Cardiac muscle cell (in vitro differentiated cells and primary cell): ENCODE data around the gene CEACAM19. TPM values are rescaled to one million over a fixed set of nuclear protein-coding genes. Genes with fewer than 3 reads are reported as not detected.
A peak's percentile ranks its signal among the peaks of the same experiment; 100 is the strongest.

ENCODE experiments used
- DNase-seq, 2 donors: peaks; one replicate each; pipeline versions ENCODE4 v3.0.0 to v3.0.0-alpha.2; 2010 to 2017; ENCODE audit warnings: low read depth in 1 of 2, low spot score in 1 of 2
- H3K27ac ChIP-seq: fragments of 200-600 bp; sonication (generic); 2 replicates; pipeline ENCODE4 v1.5.1; 2016
- H3K27me3 ChIP-seq: fragments of 200-600 bp; sonication (generic); 2 replicates; pipeline ENCODE4 v1.6.0; 2016; ENCODE audit warnings: control low read depth
- H3K36me3 ChIP-seq: fragments of 200-600 bp; sonication (generic); 2 replicates; pipeline ENCODE4 v1.5.1; 2016; ENCODE audit warnings: control low read depth
- H3K4me1 ChIP-seq: fragments of 200-600 bp; sonication (generic); 2 replicates; pipeline ENCODE4 v1.8.1; 2017; ENCODE audit warnings: low read depth, mild to moderate bottlenecking, mixed run types
- H3K4me3 ChIP-seq: fragments of 200-600 bp; sonication (generic); 2 replicates; pipeline ENCODE4 v1.5.1; 2016; ENCODE audit warnings: mild to moderate bottlenecking
- H3K9me3 ChIP-seq: fragments of 200-600 bp; sonication (generic); 2 replicates; pipeline ENCODE4 v1.5.1; 2017; ENCODE audit warnings: low read depth, mild to moderate bottlenecking, control low read depth
- polyA plus RNA-seq: library from polyadenylated mRNA; unstranded; fragments of >200 nt; fragmentation: Nextera tagmentation; extraction: Ambion mirVana; gene quantifications from 2 replicates; pipeline ENCODE4 v1.2.1, GENCODE V29; 2016
- total RNA-seq: library from RNA; depleted of rRNA; stranded (reverse); fragments of >200 nt; gene quantifications from 2 replicates; pipeline ENCODE4 v1.2.3, GENCODE V29; 2016
- TF ChIP-seq, protein P1 (sequence below): IDR thresholded peaks from 2 replicates; pipeline ENCODE4 v1.5.1; 2012; ENCODE audit warnings: low read depth, mild to moderate bottlenecking, low read length

CEACAM19 gene
- total and polyA plus RNA-seq, 2 experiments from 2014 or later = 4.3 to 8.4 TPM

DNA sequence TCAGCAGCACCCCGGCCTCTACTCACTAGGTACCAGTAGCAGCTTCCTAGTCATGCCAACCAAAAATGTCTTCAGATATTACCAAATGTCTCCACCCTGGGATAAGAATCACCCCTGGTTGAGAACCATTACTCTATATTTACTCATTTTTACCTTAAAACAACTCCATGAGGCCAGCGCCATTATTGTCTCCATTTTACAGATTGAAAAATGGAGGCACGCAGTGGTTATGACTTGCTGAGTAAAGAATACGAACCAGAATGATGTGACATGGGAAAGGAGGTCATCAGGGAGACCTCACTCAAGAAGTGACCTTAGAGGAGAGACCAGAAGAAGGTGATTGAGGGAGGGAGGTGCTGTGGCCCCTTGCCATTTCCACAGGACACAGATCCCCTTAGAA is 2.2 kb downstream of the CEACAM19 start:
- no peaks in the 10 kb centered on the region for H3K4me1 ChIP-seq

DNA sequence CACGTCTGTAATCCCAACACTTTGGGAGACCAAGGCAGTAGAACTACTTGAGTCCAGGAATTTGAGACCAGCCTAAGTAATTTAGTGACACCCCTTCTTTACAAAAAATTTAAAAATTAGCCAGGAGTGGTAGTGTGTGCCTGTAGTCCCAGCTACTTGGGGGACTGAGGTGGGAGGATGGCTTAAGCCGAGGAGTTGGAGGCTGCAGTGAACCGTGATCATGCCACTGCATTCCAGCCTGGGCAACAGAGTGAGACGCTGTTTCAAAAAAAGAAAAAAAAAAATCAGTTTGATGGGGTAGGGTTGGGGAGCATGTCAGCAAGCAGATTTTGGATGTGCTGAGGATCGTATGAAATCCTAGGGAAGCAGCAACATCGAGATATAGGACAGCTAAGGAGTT is 4.2 kb downstream of the CEACAM19 start:
- Histone ChIP-seq H3K36me3 (no peaks in the 10 kb centered on the region), H3K4me1 (no peaks in the 10 kb centered on the region), H3K27ac (no peak overlapping the region), H3K4me3 (no peak overlapping the region), H3K27me3 (no peaks in the 10 kb centered on the region), H3K9me3 (no peaks in the 10 kb centered on the region)
- no peak for DNase-seq
- TF ChIP-seq, protein P1, sequence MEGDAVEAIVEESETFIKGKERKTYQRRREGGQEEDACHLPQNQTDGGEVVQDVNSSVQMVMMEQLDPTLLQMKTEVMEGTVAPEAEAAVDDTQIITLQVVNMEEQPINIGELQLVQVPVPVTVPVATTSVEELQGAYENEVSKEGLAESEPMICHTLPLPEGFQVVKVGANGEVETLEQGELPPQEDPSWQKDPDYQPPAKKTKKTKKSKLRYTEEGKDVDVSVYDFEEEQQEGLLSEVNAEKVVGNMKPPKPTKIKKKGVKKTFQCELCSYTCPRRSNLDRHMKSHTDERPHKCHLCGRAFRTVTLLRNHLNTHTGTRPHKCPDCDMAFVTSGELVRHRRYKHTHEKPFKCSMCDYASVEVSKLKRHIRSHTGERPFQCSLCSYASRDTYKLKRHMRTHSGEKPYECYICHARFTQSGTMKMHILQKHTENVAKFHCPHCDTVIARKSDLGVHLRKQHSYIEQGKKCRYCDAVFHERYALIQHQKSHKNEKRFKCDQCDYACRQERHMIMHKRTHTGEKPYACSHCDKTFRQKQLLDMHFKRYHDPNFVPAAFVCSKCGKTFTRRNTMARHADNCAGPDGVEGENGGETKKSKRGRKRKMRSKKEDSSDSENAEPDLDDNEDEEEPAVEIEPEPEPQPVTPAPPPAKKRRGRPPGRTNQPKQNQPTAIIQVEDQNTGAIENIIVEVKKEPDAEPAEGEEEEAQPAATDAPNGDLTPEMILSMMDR = no peak

More for the DNA sequence above, 2.2 kb downstream of the CEACAM19 start:
- H3K27me3 ChIP-seq = no peaks in the 10 kb centered on the region
- H3K4me3 ChIP-seq = no peak overlapping the region
- no peak overlapping the region for H3K27ac ChIP-seq
- TF ChIP-seq, protein P1 = no peak
- no peak for DNase-seq
- H3K9me3 ChIP-seq = no peaks in the 10 kb centered on the region
- H3K36me3 ChIP-seq = no peaks in the 10 kb centered on the region

DNA sequence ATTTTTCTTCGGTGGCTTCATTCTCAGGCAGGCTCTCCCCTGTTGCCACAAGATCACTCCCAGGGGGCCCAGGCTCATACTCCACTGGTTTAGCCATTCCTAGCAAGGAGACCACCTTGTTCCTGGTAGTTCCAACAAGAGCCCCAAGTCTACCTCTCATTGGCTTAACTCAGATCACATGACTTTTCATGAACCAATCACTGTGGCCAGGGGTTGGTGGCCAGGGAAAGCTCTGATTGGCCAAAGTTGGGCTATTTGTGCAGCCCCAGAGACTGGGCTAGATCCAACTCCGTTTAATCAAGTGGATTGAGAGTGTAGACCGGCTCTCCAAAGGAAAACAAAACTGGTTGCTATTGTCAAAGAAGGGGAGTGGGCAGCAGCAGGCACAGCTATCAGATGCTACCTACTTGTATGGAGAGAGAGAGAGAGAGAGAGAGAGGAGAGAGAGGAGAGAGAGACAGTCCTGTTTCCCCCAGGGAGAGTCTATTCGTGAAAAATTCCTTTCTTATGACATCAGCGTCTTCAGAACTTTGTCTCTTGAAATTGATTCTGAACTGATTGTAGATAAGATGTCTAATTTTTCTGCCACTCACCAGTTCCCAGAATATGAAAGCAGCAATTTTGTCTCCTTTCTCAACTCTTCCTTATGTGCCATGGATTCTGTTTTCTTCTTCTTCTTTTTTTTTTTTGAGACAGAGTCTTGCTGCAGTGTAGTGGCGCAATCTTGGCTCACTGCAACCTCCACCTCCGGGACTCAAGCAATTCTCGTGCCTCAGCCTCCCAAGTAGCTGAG is 5.9 kb downstream of the CEACAM19 start:
- TF ChIP-seq, protein P1 = no peak
- Histone ChIP-seq H3K27ac (no peak overlapping the region), H3K9me3 (no peaks in the 10 kb centered on the region), H3K36me3 (no peaks in the 10 kb centered on the region), H3K27me3 (no peaks in the 10 kb centered on the region), H3K4me1 (no peaks in the 10 kb centered on the region), H3K4me3 (no peak overlapping the region)
- peak in 1 of 2 donors; percentile 63 for DNase-seq

DNA sequence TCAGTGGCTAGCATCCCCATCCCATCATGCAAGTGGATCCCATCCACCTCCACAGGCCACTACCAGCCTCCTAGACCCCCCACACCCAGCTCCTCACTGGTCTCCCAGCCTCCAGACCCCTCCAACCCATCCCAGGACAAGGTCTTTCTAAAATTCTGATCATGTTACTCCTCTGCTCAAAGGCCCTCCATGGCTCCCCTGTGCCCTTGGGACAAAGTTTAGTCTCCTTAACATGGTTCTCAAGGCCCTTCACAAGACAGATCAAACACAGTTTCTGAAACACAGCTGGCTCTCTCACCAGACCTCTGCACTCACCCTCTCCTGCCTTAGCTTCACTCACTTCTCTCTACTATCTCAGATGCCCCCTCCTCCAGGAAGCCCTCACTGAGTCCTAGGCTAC is 9.3 kb downstream of the CEACAM19 start:
- no peaks in the 10 kb centered on the region for H3K4me1 ChIP-seq
- H3K36me3 ChIP-seq = no peaks in the 10 kb centered on the region
- H3K4me3 ChIP-seq = no peak overlapping the region
- DNase-seq = no peak
- TF ChIP-seq, protein P1 = no peak
- no peaks in the 10 kb centered on the region for H3K9me3 ChIP-seq
- no peak overlapping the region for H3K27ac ChIP-seq
- H3K27me3 ChIP-seq = no peaks in the 10 kb centered on the region

DNA sequence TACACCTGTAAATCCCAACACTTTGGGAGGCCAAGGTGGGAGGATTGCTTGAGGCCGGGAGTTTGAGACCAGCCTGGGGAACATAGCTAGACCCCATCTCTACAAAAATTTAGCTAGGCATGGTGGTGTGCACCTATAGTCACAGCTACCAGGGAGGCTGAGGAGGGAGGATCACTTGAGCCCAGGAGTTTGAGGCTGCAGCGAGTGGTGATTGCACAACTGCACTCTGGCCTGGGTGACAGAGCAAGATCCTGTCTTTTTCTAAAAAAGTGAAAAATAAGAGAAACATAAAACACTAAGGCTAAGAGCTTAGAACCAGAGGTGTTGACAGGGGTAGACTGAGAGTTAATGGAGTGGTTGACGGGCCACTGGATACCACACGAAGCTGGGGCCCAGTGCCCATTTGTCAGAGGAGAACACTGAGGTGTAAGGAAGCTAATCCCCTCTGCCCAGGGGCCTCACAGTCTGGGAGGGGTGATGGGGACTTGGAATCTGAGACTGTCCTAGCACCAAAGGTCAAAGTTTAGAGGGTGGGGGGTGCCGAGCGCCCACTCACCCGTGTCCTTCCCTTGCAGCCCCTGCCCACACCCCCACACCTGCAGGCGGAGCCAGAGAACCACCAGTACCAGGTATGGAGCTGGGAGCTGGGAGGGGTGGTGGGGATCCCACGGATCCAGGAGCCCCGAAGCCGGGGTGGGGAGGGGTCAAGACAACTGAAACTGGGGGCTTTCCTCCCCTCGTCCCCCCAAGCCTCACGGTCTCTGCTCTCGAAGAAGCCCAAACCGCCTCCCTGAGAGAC is 10.9 kb downstream of the CEACAM19 start:
- H3K4me3 ChIP-seq = no peak overlapping the region
- no peaks in the 10 kb centered on the region for H3K4me1 ChIP-seq
- H3K27ac ChIP-seq = no peak overlapping the region
- H3K36me3 ChIP-seq = no peaks in the 10 kb centered on the region
- no peaks in the 10 kb centered on the region for H3K9me3 ChIP-seq
- H3K27me3 ChIP-seq = no peaks in the 10 kb centered on the region
- TF ChIP-seq, protein P1 = no peak
- DNase-seq = no peak
